Mesenchymal stem cell (in vitro differentiated cells and primary cell): Measurements from ENCODE around the gene ZKSCAN5. TPM values are rescaled to one million over a fixed set of nuclear protein-coding genes. Genes with fewer than 3 reads are reported as not detected.

ENCODE experiments used
- DNase-seq: peaks from one replicate; pipeline ENCODE4 v3.0.0-alpha.2; 2013
- H2AFZ ChIP-seq: one replicate; pipeline ENCODE4 v1.6.1; 2013; ENCODE audit warnings: low read depth, mild to moderate bottlenecking, control low read depth, inconsistent platforms, low read length, moderate library complexity
- H2AK5ac ChIP-seq: 2 replicates; pipeline ENCODE4 v1.6.1; 2013; ENCODE audit warnings: low read length, moderate library complexity, mild to moderate bottlenecking, inconsistent platforms; ENCODE audit not compliant: severe bottlenecking
- H2BK120ac ChIP-seq: one replicate; pipeline ENCODE4 v1.6.1; 2013; ENCODE audit warnings: low read depth, mild to moderate bottlenecking, inconsistent platforms, low read length, moderate library complexity
- H2BK12ac ChIP-seq, 2 experiments: one replicate each; pipeline ENCODE4 v1.6.1; 2013; ENCODE audit warnings: inconsistent platforms in 2 of 2, low read length in 2 of 2, mild to moderate bottlenecking in 2 of 2, moderate library complexity in 2 of 2, control low read depth in 1 of 2
- H2BK15ac ChIP-seq: one replicate; pipeline ENCODE4 v1.6.1; 2013; ENCODE audit warnings: mild to moderate bottlenecking, low read depth, inconsistent platforms; ENCODE audit not compliant: poor library complexity, severe bottlenecking
- H2BK5ac ChIP-seq: 2 replicates; pipeline ENCODE4 v1.6.1; 2013; ENCODE audit warnings: low read depth, mild to moderate bottlenecking, low read length, control low read depth, inconsistent platforms; ENCODE audit not compliant: poor library complexity, severe bottlenecking
- H3K14ac ChIP-seq, 2 experiments: one replicate each; pipeline ENCODE4 v1.6.1; 2013; ENCODE audit warnings: inconsistent platforms in 2 of 2, low read length in 2 of 2, control low read depth in 1 of 2, mild to moderate bottlenecking in 1 of 2, moderate library complexity in 1 of 2
- H3K18ac ChIP-seq, 2 experiments: one replicate each; pipeline ENCODE4 v1.6.1; 2013; ENCODE audit warnings: inconsistent platforms in 2 of 2, low read length in 2 of 2, control low read depth in 1 of 2, low read depth in 1 of 2, mild to moderate bottlenecking in 1 of 2
- H3K23ac ChIP-seq, 2 experiments: one replicate each; pipeline ENCODE4 v1.6.1; 2013; ENCODE audit warnings: inconsistent platforms in 2 of 2, low read length in 2 of 2, mild to moderate bottlenecking in 2 of 2, moderate library complexity in 2 of 2, control low read depth in 1 of 2
- H3K27ac ChIP-seq: 2 replicates; pipeline ENCODE4 v1.5.1; 2013; ENCODE audit warnings: mild to moderate bottlenecking, moderate library complexity, low read length, control low read depth, inconsistent platforms; ENCODE audit not compliant: poor library complexity, severe bottlenecking
- H3K27me3 ChIP-seq, 2 experiments: 2 replicates each; pipeline versions ENCODE4 v1.6.1 to v1.7.0; 2013; ENCODE audit warnings: low read length in 2 of 2, mild to moderate bottlenecking in 2 of 2, moderate library complexity in 2 of 2, control low read depth in 1 of 2, inconsistent platforms in 1 of 2; ENCODE audit not compliant: control insufficient read depth in 1 of 2, insufficient read depth in 1 of 2
- H3K36me3 ChIP-seq, 2 experiments: 2 replicates each; pipeline versions ENCODE4 v1.6.1 to v1.7.0; 2013; ENCODE audit warnings: low read length in 2 of 2, control low read depth in 1 of 2, inconsistent platforms in 1 of 2, low read depth in 1 of 2, mild to moderate bottlenecking in 1 of 2; ENCODE audit not compliant: insufficient read depth in 2 of 2, control insufficient read depth in 1 of 2
- H3K4ac ChIP-seq, 2 experiments: one replicate each; pipeline ENCODE4 v1.6.1; 2013; ENCODE audit warnings: inconsistent platforms in 2 of 2, low read length in 2 of 2, mild to moderate bottlenecking in 2 of 2, moderate library complexity in 2 of 2, control low read depth in 1 of 2, low read depth in 1 of 2
- H3K4me1 ChIP-seq: 2 replicates; pipeline ENCODE4 v1.6.1; 2013; ENCODE audit warnings: low read depth, low read length, control low read depth; ENCODE audit not compliant: control insufficient read depth, insufficient read depth
- H3K4me2 ChIP-seq: 2 replicates; pipeline ENCODE4 v1.6.1; 2013; ENCODE audit warnings: low read length, mild to moderate bottlenecking, inconsistent platforms; ENCODE audit not compliant: poor library complexity, severe bottlenecking
- H3K4me3 ChIP-seq, 2 experiments: 2 replicates each; pipeline versions ENCODE4 v1.5.1 to v1.7.0; 2013; ENCODE audit warnings: low read length in 2 of 2, mild to moderate bottlenecking in 2 of 2, control low read depth in 1 of 2, low read depth in 1 of 2; ENCODE audit not compliant: insufficient read depth in 1 of 2
- H3K79me1 ChIP-seq: replicated peaks from 2 replicates; pipeline ENCODE4 v1.6.1; 2013; ENCODE audit warnings: mild to moderate bottlenecking, control low read depth, low read length, inconsistent platforms; ENCODE audit not compliant: poor library complexity, severe bottlenecking
- H3K9ac ChIP-seq: 2 replicates; pipeline ENCODE4 v1.7.0; 2013; ENCODE audit warnings: mild to moderate bottlenecking, low read length, moderate library complexity
- H3K9me3 ChIP-seq: 2 replicates; pipeline ENCODE4 v1.7.0; 2013; ENCODE audit warnings: mild to moderate bottlenecking, low read length; ENCODE audit not compliant: control insufficient read depth
- H4K8ac ChIP-seq: one replicate; pipeline ENCODE4 v1.6.1; 2013; ENCODE audit warnings: inconsistent platforms, mild to moderate bottlenecking, low read length, moderate library complexity
- H4K91ac ChIP-seq: one replicate; pipeline ENCODE4 v1.6.1; 2013; ENCODE audit warnings: mild to moderate bottlenecking, low read length, inconsistent platforms
- WGBS: methylation state at CpG from one replicate; pipeline ENCODE4 v1.1.7; 2013; ENCODE audit warnings: mixed read lengths; 5-methylcytosine and 5-hydroxymethylcytosine counted together
- polyA plus RNA-seq, 2 experiments: library from polyadenylated mRNA; stranded (reverse); fragments of 200-250 nt; gene quantifications; one replicate each; pipeline ENCODE4 v1.2.3, GENCODE V29; 2013

Gene ZKSCAN5
- 7.6 TPM for polyA plus RNA-seq (2013, experiment 1 of 2)
- polyA plus RNA-seq (2013, experiment 2 of 2) = 8.2 TPM

DNA sequence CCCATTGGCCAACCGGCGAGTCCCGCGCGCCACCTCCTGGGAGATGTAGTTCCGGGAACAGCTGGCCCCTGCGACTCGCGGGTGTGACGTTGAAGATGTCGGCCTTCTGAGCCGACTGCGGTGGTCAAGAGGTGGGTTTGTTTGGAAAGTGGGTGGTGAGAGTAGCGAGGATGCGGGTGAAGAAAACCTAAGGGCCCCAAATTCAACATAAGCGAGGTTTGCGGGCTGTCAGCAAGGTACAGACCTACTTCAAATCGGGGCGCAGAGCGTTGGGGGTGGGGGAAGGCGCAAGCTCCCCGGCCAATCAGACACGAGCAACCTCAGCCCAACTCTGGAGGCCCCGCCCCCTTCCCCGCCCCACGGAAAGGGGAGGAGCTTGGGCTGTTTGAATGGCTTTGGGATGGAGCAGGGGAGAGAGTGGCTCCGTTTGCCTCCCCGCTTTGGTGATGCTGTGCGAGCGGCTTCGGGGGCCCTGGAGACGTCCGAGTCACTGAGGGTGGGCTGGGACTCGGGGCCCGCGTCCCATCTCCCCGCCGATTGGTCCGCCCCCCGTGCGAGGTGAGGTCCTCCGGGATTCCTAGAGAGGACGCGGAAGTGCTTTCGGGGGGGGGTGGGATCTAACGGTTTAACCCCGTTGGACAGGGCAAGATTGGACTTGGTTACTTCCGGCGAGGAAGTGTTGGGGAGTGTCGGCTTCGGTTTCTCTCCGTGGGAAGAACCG lies at the start of gene ZKSCAN5:
TSS of gene ZKSCAN5 (plus strand) at position 60 of the 721 bp plus-strand sequence. CDS start 1,383 bp downstream, outside the sequence.
- H2BK120ac ChIP-seq = peak within 1 kb of the TSS; percentile 86
- peak within 1 kb of the TSS in 1 of 2 experiments; percentile 31 for H3K23ac ChIP-seq
- DNase-seq = peak; percentile 98
- H2BK5ac ChIP-seq = peak within 1 kb of the TSS; percentile 67
- H3K4me3 ChIP-seq = peak within 1 kb of the TSS; percentile 83 to 85
- peak within 1 kb of the TSS; percentile 88 for H3K9ac ChIP-seq
- H3K4ac ChIP-seq = peak within 1 kb of the TSS in 1 of 2 experiments; percentile 87
- H3K4me1 ChIP-seq = peaks cover 15% of the 10 kb centered on the region
- H2BK12ac ChIP-seq = peak within 1 kb of the TSS in 1 of 2 experiments; percentile 47
- peaks cover 3% of the 10 kb centered on the region for H3K79me1 ChIP-seq
- H4K91ac ChIP-seq = peak within 1 kb of the TSS; percentile 70
- no peaks in the 10 kb centered on the region for H3K27me3 ChIP-seq
- peak within 1 kb of the TSS; percentile 90 for H3K27ac ChIP-seq
- peak within 1 kb of the TSS; percentile 31 for H2AK5ac ChIP-seq
- peaks cover under 1 to 10% of the 10 kb centered on the region in 2 experiments for H3K36me3 ChIP-seq
- under 1% methylated on average over 40 of the region's 53 CpGs for WGBS
- H3K18ac ChIP-seq = peak within 1 kb of the TSS; percentile 82 to 93
- peak within 1 kb of the TSS in 1 of 2 experiments; percentile 72 for H3K14ac ChIP-seq
- peak within 1 kb of the TSS; percentile 90 for H4K8ac ChIP-seq
- H3K4me2 ChIP-seq = peak within 1 kb of the TSS; percentile 64
- peak within 1 kb of the TSS; percentile 99 for H2AFZ ChIP-seq
- H2BK15ac ChIP-seq = peak within 1 kb of the TSS; percentile 98
- no peaks in the 10 kb centered on the region for H3K9me3 ChIP-seq

DNA sequence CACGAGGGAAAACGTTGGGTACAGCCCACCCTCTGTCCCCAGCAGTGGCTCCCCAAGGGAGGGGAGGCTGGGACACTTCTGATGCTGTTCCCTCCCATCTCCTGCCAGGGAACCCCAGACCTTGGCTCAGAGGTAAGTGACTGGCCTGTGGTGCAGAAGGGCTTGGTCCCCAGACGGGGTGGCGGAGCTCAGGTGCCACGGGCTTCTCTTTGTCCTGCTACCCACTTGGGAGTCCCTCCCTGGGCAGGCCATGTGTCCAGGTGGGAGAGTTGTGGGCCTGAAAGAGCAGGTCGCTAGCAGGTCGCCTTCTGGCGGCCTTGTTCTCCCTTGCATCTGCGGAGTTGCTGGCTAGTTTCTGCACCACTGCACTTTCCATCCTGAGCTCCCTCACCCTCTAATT lies 48.6 kb upstream of the ZKSCAN5 start:
- H3K4me1 ChIP-seq = peaks cover 5% of the 10 kb centered on the region
- 87% methylated on average over 8 of the region's 9 CpGs for WGBS
- no peak overlapping the region for H3K18ac ChIP-seq
- H3K36me3 ChIP-seq = peaks cover 87 to 96% of the 10 kb centered on the region in 2 experiments
- no peak overlapping the region for H2BK120ac ChIP-seq
- peaks cover 42% of the 10 kb centered on the region for H3K79me1 ChIP-seq
- H3K4ac ChIP-seq = no peak overlapping the region
- no peak overlapping the region for H3K23ac ChIP-seq
- H2AFZ ChIP-seq = no peak overlapping the region
- H3K27me3 ChIP-seq = no peaks in the 10 kb centered on the region
- H2BK12ac ChIP-seq = no peak overlapping the region
- H3K14ac ChIP-seq = no peak overlapping the region
- H3K4me2 ChIP-seq = no peak overlapping the region
- no peak for DNase-seq
- H3K9me3 ChIP-seq = no peaks in the 10 kb centered on the region
- no peak overlapping the region for H2BK15ac ChIP-seq
- no peak overlapping the region for H3K4me3 ChIP-seq
- H2BK5ac ChIP-seq = no peak overlapping the region
- no peak overlapping the region for H4K91ac ChIP-seq
- H3K9ac ChIP-seq = no peak overlapping the region
- H3K27ac ChIP-seq = no peak overlapping the region
- H2AK5ac ChIP-seq = no peak overlapping the region
- H4K8ac ChIP-seq = no peak overlapping the region

- Histone ChIP-seq H2BK12ac (no peak overlapping the region), H2BK120ac (no peak overlapping the region), H3K79me1 (peaks cover 39% of the 10 kb centered on the region), H3K14ac (no peak overlapping the region), H3K4me3 (no peak overlapping the region), H3K27ac (no peak overlapping the region), H2AK5ac (no peak overlapping the region), H3K4me2 (no peak overlapping the region), H3K23ac (no peak overlapping the region), H2BK5ac (no peak overlapping the region), H3K18ac (no peak overlapping the region), H4K8ac (no peak overlapping the region), H3K4me1 (peaks cover 5% of the 10 kb centered on the region), H4K91ac (no peak overlapping the region), H3K9ac (no peak overlapping the region), H3K27me3 (no peaks in the 10 kb centered on the region), H3K36me3 (peaks cover 83 to 93% of the 10 kb centered on the region in 2 experiments), H3K4ac (peak overlapping the region in 1 of 2 experiments; percentile 9), H3K9me3 (no peaks in the 10 kb centered on the region), H2AFZ (no peak overlapping the region), H2BK15ac (no peak overlapping the region)
- no peak for DNase-seq
- WGBS = 91% methylated on average over 13 of the region's 13 CpGs
Measured at GRCh38 chr7:99456288-99456687, 48.2 kb upstream of the ZKSCAN5 start.

GRCh38 chr7:99457050-99457649 lies 47.3 kb upstream of the ZKSCAN5 start:
- Histone ChIP-seq H3K23ac (no peak overlapping the region), H3K79me1 (peaks cover 33% of the 10 kb centered on the region), H3K4me1 (peaks cover 5% of the 10 kb centered on the region), H2BK12ac (no peak overlapping the region), H2BK15ac (no peak overlapping the region), H2AK5ac (no peak overlapping the region), H3K27me3 (no peaks in the 10 kb centered on the region), H2AFZ (no peak overlapping the region), H3K27ac (no peak overlapping the region), H4K91ac (no peak overlapping the region), H3K4me3 (no peak overlapping the region), H2BK5ac (no peak overlapping the region), H3K4ac (no peak overlapping the region), H3K14ac (no peak overlapping the region), H3K9ac (no peak overlapping the region), H2BK120ac (no peak overlapping the region), H3K18ac (no peak overlapping the region), H3K9me3 (no peaks in the 10 kb centered on the region), H3K36me3 (peaks cover 79 to 85% of the 10 kb centered on the region in 2 experiments), H4K8ac (no peak overlapping the region), H3K4me2 (no peak overlapping the region)
- WGBS = 93% methylated on average over 6 of the region's 6 CpGs
- DNase-seq = no peak
